CD4-positive, alpha-beta T cell treated with Interferon alpha-2 for 1 hour (primary cell): ENCODE measurements around the gene MAGEA11.
"Not testable (repeated sequence)": the region's sequence is repeated elsewhere in the genome, so short reads cannot be mapped to it uniquely, and the experiment has no call there.

Experiments used
- DNase-seq, 2 donors: peaks; one replicate each; pipeline ENCODE4 v3.0.0-alpha.2; 2020 to 2022

The MAGEA11 gene

GRCh38 chrX:149711545-149712236 lies at the start of gene MAGEA11:
Gene MAGEA11 (plus strand): TSS chrX:149712060. CDS start chrX:149713160, 1,100 bp downstream.
- no peak for DNase-seq

- DNase-seq, result not testable (repeated sequence)
These were observed 36.8 kb upstream of the MAGEA11 start for GRCh38 chrX:149675088-149675487.

- DNase-seq, result not testable (repeated sequence)
These were observed 36.3 kb upstream of the MAGEA11 start for GRCh38 chrX:149675554-149675953.

GRCh38 chrX:149679164-149679678 lies 32.6 kb upstream of the MAGEA11 start:
- not testable (repeated sequence) for DNase-seq

- DNase-seq, result no peak
These were observed 30.7 kb upstream of the MAGEA11 start for GRCh38 chrX:149681182-149681581.

GRCh38 chrX:149682031-149682430 lies 29.8 kb upstream of the MAGEA11 start:
- DNase-seq, result no peak

- DNase-seq, result no peak
These were observed 28.6 kb upstream of the MAGEA11 start for GRCh38 chrX:149682956-149683947.

- DNase-seq, result no peak
These were observed 27.7 kb upstream of the MAGEA11 start for GRCh38 chrX:149683966-149684730.

GRCh38 chrX:149687991-149688390 lies 23.9 kb upstream of the MAGEA11 start:
- no peak for DNase-seq

- DNase-seq, result no peak
These were observed 23.3 kb upstream of the MAGEA11 start for GRCh38 chrX:149688552-149688951.

GRCh38 chrX:149691794-149692193 lies 20.1 kb upstream of the MAGEA11 start:
- DNase-seq, result no peak

GRCh38 chrX:149692686-149693272 lies 19.1 kb upstream of the MAGEA11 start:
- DNase-seq, result not testable (repeated sequence)

- no peak for DNase-seq
These were observed 12.1 kb upstream of the MAGEA11 start for GRCh38 chrX:149699761-149700160.

- no peak for DNase-seq
These were observed 7.2 kb upstream of the MAGEA11 start for GRCh38 chrX:149704664-149705063.

GRCh38 chrX:149707147-149707901 lies 4.5 kb upstream of the MAGEA11 start:
- no peak for DNase-seq

GRCh38 chrX:149712831-149713230 lies 971 bp downstream of the MAGEA11 start:
- DNase-seq, result no peak

- DNase-seq, result no peak
These were observed 1.6 kb downstream of the MAGEA11 start for GRCh38 chrX:149713279-149714050.

GRCh38 chrX:149715468-149715867 lies 3.6 kb downstream of the MAGEA11 start:
- DNase-seq, result no peak

GRCh38 chrX:149716632-149717031 lies 4.8 kb downstream of the MAGEA11 start:
- DNase-seq, result no peak

- no peak for DNase-seq
These were observed 5.9 kb downstream of the MAGEA11 start for GRCh38 chrX:149717803-149718202.

- no peak for DNase-seq
These were observed 6.9 kb downstream of the MAGEA11 start for GRCh38 chrX:149718757-149719156.
